Activated T-helper 9 cell treated with anti-CD3 and anti-CD28 coated beads, Interleukin-2, amount 50 U/mL, for 16 hours (primary cell): Measurements from ENCODE around the gene KCNQ1OT1.

Source experiments
- DNase-seq: peaks from one replicate; pipeline ENCODE4 v3.0.0-alpha.2; 2020; ENCODE audit warnings: low read depth

Gene KCNQ1OT1

GRCh38 chr11:2701898-2702434, 2.2 kb upstream of the KCNQ1OT1 start:
- no peak for DNase-seq

- DNase-seq = no peak
These were observed 1.4 kb upstream of the KCNQ1OT1 start for GRCh38 chr11:2701230-2701629.

- no peak for DNase-seq
These were observed 819 bp upstream of the KCNQ1OT1 start for GRCh38 chr11:2700415-2701211.

- DNase-seq = no peak
These were observed 636 bp downstream of the KCNQ1OT1 start for GRCh38 chr11:2699185-2699530.

GRCh38 chr11:2698386-2699184, 1.2 kb downstream of the KCNQ1OT1 start:
- no peak for DNase-seq

- no peak for DNase-seq
These were observed 1.9 kb downstream of the KCNQ1OT1 start for GRCh38 chr11:2697866-2698265.

GRCh38 chr11:2696455-2696854, 3.3 kb downstream of the KCNQ1OT1 start:
- DNase-seq = no peak

- no peak for DNase-seq
These were observed 4.5 kb downstream of the KCNQ1OT1 start for GRCh38 chr11:2694995-2695939.

- DNase-seq = no peak
These were observed 5.3 kb downstream of the KCNQ1OT1 start for GRCh38 chr11:2694495-2694894.

- no peak for DNase-seq
These were observed 6.2 kb downstream of the KCNQ1OT1 start for GRCh38 chr11:2693271-2694261.

GRCh38 chr11:2691991-2692875, 7.6 kb downstream of the KCNQ1OT1 start:
- DNase-seq = no peak

- no peak for DNase-seq
These were observed 8.4 kb downstream of the KCNQ1OT1 start for GRCh38 chr11:2691355-2691761.

- DNase-seq = no peak
These were observed 9.0 kb downstream of the KCNQ1OT1 start for GRCh38 chr11:2690596-2691354.

- no peak for DNase-seq
These were observed 9.9 kb downstream of the KCNQ1OT1 start for GRCh38 chr11:2689651-2690575.

GRCh38 chr11:2688381-2689231, 11.2 kb downstream of the KCNQ1OT1 start:
- no peak for DNase-seq

GRCh38 chr11:2687782-2688191, 12.0 kb downstream of the KCNQ1OT1 start:
- DNase-seq = no peak

- DNase-seq = no peak
These were observed 12.6 kb downstream of the KCNQ1OT1 start for GRCh38 chr11:2687223-2687530.
